Measurements from ENCODE around the gene ADSS2.
A peak's percentile ranks its signal among the peaks of the same experiment; 100 is the strongest.
"Not testable (repeated sequence)": the region's sequence is repeated elsewhere in the genome, so short reads cannot be mapped to it uniquely, and the experiment has no call there.

The ADSS2 gene
- 64.2 to 107 (median 90.2) reads per million in 3 experiments for total RNA-seq

DNA sequence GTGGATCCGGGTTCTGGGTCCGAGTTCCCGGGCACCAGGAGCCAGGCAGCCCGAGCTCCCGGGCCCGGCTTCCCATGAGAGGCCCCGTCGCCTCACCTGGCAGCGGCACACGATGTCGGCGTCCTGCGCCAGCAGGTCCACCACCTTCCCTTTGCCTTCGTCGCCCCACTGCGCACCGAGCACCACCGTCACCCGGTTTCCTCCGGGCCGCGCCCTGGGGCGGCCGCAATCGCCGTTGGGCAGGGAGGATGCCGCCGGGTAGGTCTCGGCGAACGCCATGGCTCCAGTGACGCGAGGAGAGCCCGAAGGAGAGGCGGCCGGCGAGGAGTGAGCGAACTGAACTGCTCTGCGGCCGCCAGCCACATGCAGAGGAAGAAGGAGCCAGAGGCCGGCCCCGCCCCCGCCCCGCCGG lies at the start of gene ADSS2:
TSS of gene ADSS2 (minus strand) at position 371 of the 412 bp plus-strand sequence. CDS start at position 279, 92 bp downstream.
- DNase-seq, result no peak

DNA sequence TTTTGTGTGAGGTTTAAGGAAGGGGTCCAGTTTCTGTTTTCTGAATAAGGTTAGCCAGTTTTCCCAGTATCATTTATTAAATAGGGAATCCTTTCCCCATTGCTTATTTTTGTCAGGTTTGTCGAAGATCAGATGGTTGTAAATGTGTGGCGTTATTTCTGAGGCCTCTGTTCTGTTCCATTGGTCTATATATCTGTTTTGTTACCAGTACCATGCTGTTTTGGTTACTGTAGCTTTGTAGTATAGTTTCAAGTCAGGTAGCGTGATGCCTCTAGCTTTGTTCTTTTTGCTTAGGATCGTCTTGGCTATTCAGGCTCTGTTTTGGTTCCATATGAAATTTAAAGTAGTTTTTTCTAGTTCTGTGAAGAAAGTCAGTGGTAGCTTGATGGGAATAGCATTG lies 48.8 kb upstream of the ADSS2 start:
- DNase-seq, result not testable (repeated sequence)

- DNase-seq, result not testable (repeated sequence)
Measured at GRCh38 chr1:244499484-244499883, 47.8 kb upstream of the ADSS2 start.

- no peak for DNase-seq
Measured at GRCh38 chr1:244497805-244498204, 46.1 kb upstream of the ADSS2 start.

GRCh38 chr1:244496186-244496585 lies 44.5 kb upstream of the ADSS2 start:
- DNase-seq, result no peak

DNA sequence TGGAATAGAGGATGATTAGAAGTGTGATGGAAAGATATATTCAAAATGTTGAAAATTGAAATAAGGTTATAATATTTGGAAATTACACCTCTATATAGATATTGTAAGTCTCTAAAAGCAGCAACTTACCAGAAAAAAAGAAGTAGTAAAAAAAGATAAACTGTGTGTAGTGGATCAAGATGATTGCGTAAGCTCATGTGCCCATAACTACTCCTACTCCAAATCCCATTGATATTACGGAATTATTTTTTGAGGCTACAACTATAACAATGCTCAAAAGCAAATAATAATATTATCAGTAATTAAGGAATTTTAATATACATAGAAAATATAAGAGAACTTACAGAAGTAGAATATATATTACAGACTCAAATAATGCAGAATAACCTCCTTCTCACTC lies 42.9 kb upstream of the ADSS2 start:
- no peak for DNase-seq

- not testable (repeated sequence) for DNase-seq
Measured at GRCh38 chr1:244484971-244485370, 33.3 kb upstream of the ADSS2 start.

GRCh38 chr1:244473059-244473605 lies 21.4 kb upstream of the ADSS2 start:
- no peak for DNase-seq

DNA sequence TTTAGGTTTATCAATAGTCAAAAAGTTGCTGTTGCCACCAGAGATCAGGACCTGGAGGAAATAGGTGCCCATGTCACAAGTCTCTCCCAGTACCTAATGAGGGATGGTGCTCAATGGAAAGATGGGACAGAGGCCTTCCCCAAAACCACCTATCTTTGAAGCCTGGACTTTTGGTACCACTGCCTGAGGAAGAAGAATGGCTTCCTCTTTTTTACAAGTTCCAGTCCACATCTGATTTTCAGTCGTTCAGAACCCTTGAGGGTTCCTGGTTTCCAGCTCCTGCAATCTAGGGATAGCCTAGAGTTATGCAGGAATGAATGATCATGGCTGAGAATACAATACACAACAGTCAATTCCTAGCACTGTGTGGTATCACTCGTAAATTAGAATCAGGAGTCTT lies 15.0 kb upstream of the ADSS2 start:
- DNase-seq, result no peak

DNA sequence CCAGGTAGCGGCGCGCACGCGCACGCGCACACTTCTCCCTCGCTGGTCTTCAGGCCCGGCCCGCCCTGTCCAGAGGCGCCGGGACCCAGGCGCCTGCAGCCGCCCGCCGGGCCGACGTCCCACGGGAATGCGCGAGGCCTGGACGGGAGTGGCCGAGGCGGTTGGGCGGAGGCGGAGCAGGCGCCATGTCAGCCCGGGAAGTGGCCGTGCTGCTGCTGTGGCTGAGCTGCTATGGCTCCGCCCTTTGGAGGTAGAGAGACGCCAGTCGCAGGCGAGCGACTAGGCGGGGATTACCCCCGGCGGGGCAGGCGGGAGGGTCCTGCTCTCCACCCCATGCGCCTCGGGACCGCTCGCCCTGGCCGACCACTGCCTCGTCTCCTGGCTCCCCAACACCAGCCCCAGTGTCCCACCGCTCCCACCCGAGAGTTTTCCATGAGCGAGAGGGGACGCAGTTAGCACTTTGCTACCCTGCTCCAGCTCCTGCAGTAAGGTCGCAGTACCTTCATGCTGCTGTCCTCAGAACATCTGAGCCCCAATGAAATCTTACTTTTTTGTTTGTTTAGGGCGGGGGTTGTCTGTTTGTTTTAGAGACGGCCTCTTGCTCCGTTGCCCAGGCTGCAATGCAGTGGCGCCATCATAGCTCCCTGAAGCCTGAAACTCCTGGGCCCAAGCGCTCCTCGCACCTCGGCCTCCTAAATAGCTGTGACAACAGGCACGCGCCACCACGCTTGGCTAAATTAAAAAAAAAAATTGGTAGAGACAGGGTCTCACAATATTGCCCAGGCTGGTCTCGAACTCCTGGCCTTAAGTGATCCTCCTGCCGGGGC lies 9.7 kb upstream of the ADSS2 start, which contains the start of gene CATSPERE:
TSS of gene CATSPERE (plus strand) at position 29 of the 827 bp plus-strand sequence. CDS start at position 186, 157 bp downstream.
- peak; percentile 75 for DNase-seq

GRCh38 chr1:244460197-244460596 lies 8.5 kb upstream of the ADSS2 start:
- DNase-seq, result no peak

DNA sequence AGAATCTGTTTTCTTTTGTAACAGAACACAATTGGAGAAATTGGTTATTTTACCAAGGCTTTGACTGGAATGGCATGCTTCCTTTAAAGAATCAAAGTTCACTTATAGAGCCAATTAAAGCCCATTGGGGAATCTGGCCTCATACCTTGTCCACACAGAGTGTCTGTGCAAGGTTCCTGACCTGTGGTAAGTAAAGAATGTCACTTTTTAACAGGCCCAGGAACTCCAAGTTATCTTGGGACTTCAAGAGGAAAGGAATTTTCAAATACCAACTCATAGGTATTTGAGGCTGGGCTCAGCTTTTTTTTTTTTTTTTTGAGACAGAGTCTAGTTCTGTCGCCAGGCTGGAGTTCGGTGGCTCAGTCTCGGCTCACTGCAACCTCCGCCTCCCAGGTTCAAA lies 7.1 kb upstream of the ADSS2 start:
- DNase-seq, result no peak

- DNase-seq, result no peak
Measured at GRCh38 chr1:244456586-244456985, 4.9 kb upstream of the ADSS2 start.

GRCh38 chr1:244454412-244454811 lies 2.7 kb upstream of the ADSS2 start:
- no peak for DNase-seq

- DNase-seq, result peak; percentile 99
Measured at GRCh38 chr1:244451951-244452795, 464 bp upstream of the ADSS2 start.

DNA sequence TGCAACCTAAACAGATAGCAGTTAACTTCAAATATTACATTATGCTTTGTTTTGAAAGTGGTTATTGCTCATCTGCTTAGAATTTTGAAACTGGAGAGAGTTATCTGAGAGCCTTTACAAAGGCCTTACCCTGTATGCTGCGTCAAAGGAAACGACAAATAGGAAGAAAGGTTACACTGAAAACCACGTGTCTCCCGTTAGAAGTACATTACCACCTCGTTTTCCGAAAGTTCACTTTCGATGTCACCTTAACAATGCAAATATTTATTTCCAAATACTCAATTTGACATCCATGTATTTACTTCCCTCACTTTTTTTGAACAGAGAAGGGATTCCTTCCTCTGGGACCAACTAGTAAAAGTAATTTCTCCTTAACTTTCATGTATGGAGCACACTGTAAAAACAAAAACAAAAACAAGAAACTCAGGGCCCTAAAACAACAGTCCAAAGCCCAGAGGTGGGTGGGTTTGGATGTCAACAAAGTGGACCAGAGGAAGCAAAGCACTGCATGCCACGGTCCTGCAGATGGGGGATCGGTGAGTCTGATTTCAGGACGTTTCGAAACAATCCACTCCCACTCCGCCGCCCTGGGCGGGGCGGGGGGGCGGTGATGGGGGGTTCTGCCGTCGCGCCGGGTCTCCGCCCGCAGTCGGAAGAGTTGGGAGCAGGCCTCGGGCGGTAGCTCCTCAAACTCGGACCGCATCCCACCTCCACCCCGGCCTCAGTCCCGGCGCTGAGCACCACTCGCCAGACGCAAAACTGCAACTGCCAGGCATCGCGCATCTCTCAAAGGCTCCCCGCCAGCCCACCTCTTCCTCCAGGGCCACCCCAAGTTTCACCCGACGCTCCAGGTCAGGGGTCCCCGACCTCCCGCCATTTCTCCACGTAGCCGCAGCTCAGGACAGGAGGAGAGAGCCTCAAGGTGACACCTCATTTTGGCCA lies 841 bp downstream of the ADSS2 start:
- peak; percentile 69 for DNase-seq

DNA sequence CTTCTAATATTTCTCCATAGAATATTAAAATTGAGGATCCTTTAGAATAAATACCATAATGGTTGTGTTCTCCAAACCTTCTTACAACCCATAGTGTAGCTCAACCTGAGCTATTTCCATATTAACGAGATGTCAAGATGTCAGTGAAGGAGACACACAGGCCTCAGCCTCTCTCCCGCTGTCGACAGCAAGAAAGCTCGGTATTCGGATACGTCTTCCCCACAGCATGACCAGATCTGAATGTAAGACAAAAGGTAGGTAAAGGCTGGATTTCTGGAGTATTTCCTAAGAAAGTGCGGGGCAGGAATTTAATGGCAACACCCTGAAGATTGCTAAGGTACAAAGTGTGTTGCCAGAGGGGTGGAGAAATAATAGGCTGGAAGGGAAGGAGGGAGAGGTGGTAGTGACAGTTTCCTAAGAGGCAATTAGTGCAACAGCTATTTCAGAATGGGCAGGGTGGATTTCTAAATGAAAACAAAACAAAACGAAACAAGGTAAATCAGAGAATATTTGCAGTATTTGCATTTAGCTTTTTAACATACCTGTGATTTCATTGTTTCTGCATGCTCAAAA lies 1.7 kb downstream of the ADSS2 start:
- DNase-seq, result no peak

GRCh38 chr1:244448279-244449036 lies 3.3 kb downstream of the ADSS2 start:
- DNase-seq, result no peak

DNA sequence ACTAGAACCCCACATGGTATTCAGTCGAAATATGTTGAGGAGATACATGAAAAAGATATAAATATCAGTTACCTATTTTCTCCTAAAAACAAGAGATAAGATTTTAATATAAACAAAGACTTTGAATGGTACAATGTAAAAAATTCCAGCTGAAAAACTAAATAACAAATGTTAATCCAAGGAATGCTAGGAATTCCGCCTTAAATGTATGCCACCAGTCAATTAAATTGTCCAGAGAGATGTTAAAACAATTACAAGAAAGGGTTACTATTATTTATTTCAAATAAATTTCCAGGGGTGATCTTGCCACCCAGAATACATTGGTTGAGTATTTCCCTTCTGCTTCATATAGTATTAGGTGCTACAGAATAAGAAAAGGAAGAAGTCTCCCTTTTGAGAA lies 4.2 kb downstream of the ADSS2 start:
- DNase-seq, result no peak

DNA sequence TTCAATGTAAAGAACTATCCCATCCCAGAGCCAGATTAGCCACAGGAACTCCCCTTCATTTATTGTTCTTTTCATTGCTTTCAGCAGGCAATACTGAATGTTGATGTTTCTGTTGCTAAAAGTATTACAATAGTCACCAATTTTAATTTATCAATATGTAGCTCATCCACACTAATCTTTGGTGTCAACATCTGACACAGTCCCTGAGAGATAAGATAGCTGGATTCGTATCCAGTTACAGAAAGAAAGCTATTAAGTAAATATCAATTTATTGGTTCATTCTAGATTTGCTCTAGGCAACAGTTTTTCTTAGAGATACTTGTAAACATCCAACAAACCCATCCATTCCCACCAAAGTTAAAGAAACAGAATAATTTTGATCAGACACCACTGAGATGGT lies 4.7 kb downstream of the ADSS2 start:
- no peak for DNase-seq

All from central memory CD4-positive, alpha-beta T cell (primary cell).